ENCODE results near the gene HBB. TPM values are rescaled to one million over a fixed set of nuclear protein-coding genes. Genes with fewer than 3 reads are reported as not detected.
"Not testable (repeated sequence)": the region's sequence is repeated elsewhere in the genome, so short reads cannot be mapped to it uniquely, and the experiment has no call there.

HBB gene
- total RNA-seq, 4 donors from 2014 or later = 3.7 to 45.8 (median 15.2) TPM

DNA sequence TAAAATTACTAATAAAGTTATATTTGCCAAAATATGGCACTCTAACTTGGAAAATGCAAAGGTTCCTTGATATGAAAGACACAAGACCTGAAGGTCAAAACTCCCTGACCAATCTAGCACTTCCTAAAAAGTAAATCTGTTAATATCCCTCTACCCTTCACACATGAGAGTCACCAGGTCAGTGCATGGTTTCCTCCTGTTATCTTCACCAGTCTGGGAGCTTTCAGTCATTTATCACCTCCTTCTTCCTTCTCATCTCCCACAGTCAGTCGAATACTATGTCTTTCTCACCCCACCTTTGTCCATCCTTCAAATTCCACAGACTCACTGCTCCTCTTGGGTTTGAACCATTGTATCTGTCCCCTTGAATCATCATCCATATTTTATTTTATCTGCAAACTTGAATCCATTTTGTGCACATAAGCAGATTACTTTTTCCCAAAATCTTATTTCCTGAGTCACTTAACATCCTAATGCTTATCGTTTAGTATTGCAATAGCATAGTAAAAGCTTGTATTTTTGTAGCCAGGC, 40.2 kb upstream of the HBB start:
- Histone ChIP-seq H3K4me1 (no peaks in the 10 kb centered on the region), H3K27me3 (no peaks in the 10 kb centered on the region), H3K36me3 (no peaks in the 10 kb centered on the region), H3K9me3 (no peaks in the 10 kb centered on the region), H3K27ac (no peak overlapping the region), H3K4me3 (no peak overlapping the region)
- 80% methylated on average over 2 of the region's 2 CpGs for WGBS
- DNase-seq (ENCODE audit: low spot score in 2 of 2) = no peak
- TF ChIP-seq POLR2A (IDR thresholded peaks at IDR 0.05) (no peak), CTCF (IDR thresholded peaks at IDR 0.05) (no peak), POLR2AphosphoS5 (IDR thresholded peaks at IDR 0.05) (no peak), EP300 (IDR thresholded peaks at IDR 0.05) (no peak)

DNA sequence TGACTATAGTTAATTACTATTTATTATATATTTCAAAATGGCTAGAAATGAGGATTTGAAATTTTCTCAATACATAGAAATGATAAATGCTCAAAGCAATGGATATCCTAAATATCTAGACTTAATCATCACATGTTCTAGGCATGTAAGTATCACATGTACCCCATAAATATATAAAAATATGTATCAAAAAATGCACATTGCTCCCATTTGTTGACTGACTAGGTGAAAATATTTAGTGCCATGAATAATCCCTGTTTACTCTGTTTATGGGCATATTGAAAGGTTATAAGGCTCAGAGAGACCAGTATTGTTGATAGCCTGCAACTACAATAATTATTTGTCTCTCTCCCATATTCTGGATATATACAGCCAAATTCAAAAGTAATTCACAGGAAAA, 39.7 kb upstream of the HBB start:
- no peaks in the 10 kb centered on the region for H3K36me3 ChIP-seq
- DNase-seq (ENCODE audit: low spot score in 2 of 2) = no peak
- H3K9me3 ChIP-seq = no peaks in the 10 kb centered on the region
- no peaks in the 10 kb centered on the region for H3K4me1 ChIP-seq
- no peaks in the 10 kb centered on the region for H3K27me3 ChIP-seq
- TF ChIP-seq CTCF (IDR thresholded peaks at IDR 0.05) (no peak), POLR2A (IDR thresholded peaks at IDR 0.05) (no peak), POLR2AphosphoS5 (IDR thresholded peaks at IDR 0.05) (no peak), EP300 (IDR thresholded peaks at IDR 0.05) (no peak)
- no peak overlapping the region for H3K27ac ChIP-seq
- no peak overlapping the region for H3K4me3 ChIP-seq

DNA sequence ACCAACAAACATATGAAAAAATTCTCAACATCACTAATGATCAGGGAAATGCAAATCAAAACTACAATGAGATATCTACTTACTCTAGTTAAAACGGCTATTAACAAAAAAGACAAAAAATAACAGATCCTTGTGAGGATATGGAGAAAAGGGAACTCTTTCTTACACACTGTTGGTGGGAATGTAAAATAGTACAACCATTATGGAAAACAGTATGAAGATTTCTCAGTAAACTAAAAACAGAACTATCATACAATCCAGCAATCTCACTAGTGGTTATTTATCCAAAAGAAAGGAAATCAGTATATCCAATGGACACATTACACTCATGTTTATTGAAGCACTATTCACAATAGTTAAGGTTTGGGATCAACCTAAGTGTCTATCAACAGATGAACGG, 39.0 kb upstream of the HBB start:
- Histone ChIP-seq H3K4me3 (no peak overlapping the region), H3K27ac (no peak overlapping the region), H3K9me3 (no peaks in the 10 kb centered on the region), H3K27me3 (no peaks in the 10 kb centered on the region), H3K36me3 (no peaks in the 10 kb centered on the region), H3K4me1 (no peaks in the 10 kb centered on the region)
- TF ChIP-seq POLR2A (IDR thresholded peaks at IDR 0.05) = no peak
- no peak for TF ChIP-seq CTCF (IDR thresholded peaks at IDR 0.05)
- TF ChIP-seq EP300 (IDR thresholded peaks at IDR 0.05) = no peak
- no peak for TF ChIP-seq POLR2AphosphoS5 (IDR thresholded peaks at IDR 0.05)
- DNase-seq (ENCODE audit: low spot score in 2 of 2) = no peak
- WGBS = 48% methylated on average over 2 of the region's 2 CpGs

GRCh38 chr11:5258543-5259262, 31.8 kb upstream of the HBB start:
- Histone ChIP-seq H3K4me1 (no peaks in the 10 kb centered on the region), H3K27me3 (no peaks in the 10 kb centered on the region), H3K36me3 (no peaks in the 10 kb centered on the region), H3K27ac (no peak overlapping the region), H3K4me3 (no peak overlapping the region), H3K9me3 (peaks cover 4% of the 10 kb centered on the region)
- TF ChIP-seq CTCF (IDR thresholded peaks at IDR 0.05) (no peak), EP300 (IDR thresholded peaks at IDR 0.05) (no peak), POLR2AphosphoS5 (IDR thresholded peaks at IDR 0.05) (no peak), POLR2A (IDR thresholded peaks at IDR 0.05) (no peak)
- 39% methylated on average over 7 of the region's 7 CpGs for WGBS
- DNase-seq (ENCODE audit: low spot score in 2 of 2) = no peak

DNA sequence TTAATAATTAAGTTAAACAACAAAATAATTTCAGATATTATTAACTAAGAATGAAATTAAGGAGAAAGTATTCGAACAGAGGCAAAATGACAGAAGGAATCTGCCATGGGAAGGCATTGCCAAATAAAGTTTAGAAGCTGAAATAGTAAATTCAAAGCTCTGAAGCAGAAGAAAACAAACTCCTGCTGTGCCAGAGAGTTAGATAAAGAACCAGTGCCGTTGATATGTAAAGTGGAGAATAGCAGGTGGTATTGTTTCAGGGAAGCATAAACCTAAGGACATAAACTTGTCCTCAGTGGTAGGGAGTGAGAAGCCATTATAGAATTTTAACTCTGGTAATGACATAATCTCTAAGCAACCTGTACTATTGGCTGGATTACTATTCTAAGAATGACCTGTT, 30.4 kb upstream of the HBB start:
- Histone ChIP-seq H3K9me3 (peaks cover 4% of the 10 kb centered on the region), H3K27me3 (no peaks in the 10 kb centered on the region), H3K4me1 (no peaks in the 10 kb centered on the region), H3K27ac (no peak overlapping the region), H3K4me3 (no peak overlapping the region), H3K36me3 (no peaks in the 10 kb centered on the region)
- WGBS = 23% methylated on average over 2 of the region's 2 CpGs
- TF ChIP-seq POLR2AphosphoS5 (IDR thresholded peaks at IDR 0.05) (no peak), EP300 (IDR thresholded peaks at IDR 0.05) (no peak), POLR2A (IDR thresholded peaks at IDR 0.05) (no peak), CTCF (IDR thresholded peaks at IDR 0.05) (no peak)
- DNase-seq (ENCODE audit: low spot score in 2 of 2) = no peak

- H3K27me3 ChIP-seq; H3K36me3 ChIP-seq; DNase-seq (ENCODE audit: low spot score in 2 of 2); H3K27ac ChIP-seq; H3K4me3 ChIP-seq; H3K4me1 ChIP-seq; H3K9me3 ChIP-seq: not testable (repeated sequence)
- WGBS = 57% methylated on average over 4 of the region's 9 CpGs
Measured at GRCh38 chr11:5254646-5255413, 28.0 kb upstream of the HBB start, which contains the start of gene HBG2. TSS of gene HBG2 (minus strand) at chr11:5254781. CDS start at chr11:5254728, 53 bp downstream.

- H3K4me3 ChIP-seq; H3K9me3 ChIP-seq; DNase-seq (ENCODE audit: low spot score in 2 of 2); H3K36me3 ChIP-seq; H3K27ac ChIP-seq; H3K27me3 ChIP-seq; H3K4me1 ChIP-seq: not testable (repeated sequence)
- 79% methylated on average over 2 of the region's 2 CpGs for WGBS
Measured at GRCh38 chr11:5254023-5254422, 27.2 kb upstream of the HBB start.

GRCh38 chr11:5253440-5253839, 26.6 kb upstream of the HBB start:
- not testable (repeated sequence) for H3K27ac ChIP-seq; H3K4me1 ChIP-seq; H3K36me3 ChIP-seq; H3K9me3 ChIP-seq; H3K27me3 ChIP-seq; DNase-seq (ENCODE audit: low spot score in 2 of 2); H3K4me3 ChIP-seq
- WGBS = 44% methylated on average over 5 of the region's 5 CpGs

Measured in suprapubic skin (tissue), 4 donors.